Right renal pelvis (tissue), 4 donors: Measurements from ENCODE around the gene TSPAN16. TPM values are rescaled to one million over a fixed set of nuclear protein-coding genes. Genes with fewer than 3 reads are reported as not detected.

Source experiments
- DNase-seq, 4 donors: peaks; one replicate each; pipeline ENCODE4 v3.0.0-alpha.2; 2013; ENCODE audit warnings: low read depth in 4 of 4, low spot score in 3 of 4, missing footprints in 1 of 4
- polyA plus RNA-seq, 4 donors: library from polyadenylated mRNA; unstranded; fragments of 120-200 nt; gene quantifications; one replicate each; pipeline ENCODE4 v1.2.1, GENCODE V29; 2013; ENCODE audit not compliant: insufficient read length in 4 of 4

TSPAN16 gene
- polyA plus RNA-seq, 4 donors: 0.16 TPM; not detected in 3

GRCh38 chr19:11364296-11364904, 68.4 kb downstream of the TSPAN16 start:
- no peak for DNase-seq

- no peak for DNase-seq
Measured at GRCh38 chr19:11364935-11365334, 69.0 kb downstream of the TSPAN16 start.

Other genes with a start within 250 kb of the TSPAN16 start
- gene LDLR, start 206.7 kb upstream of the TSPAN16 start, polyA plus RNA-seq: 10 to 100 TPM; 21.8 to 27.9 (median 24.9) TPM
- 10 to 100 TPM; 11.9 to 17.1 (median 16.1) TPM for gene SPC24, start 140.4 kb upstream of the TSPAN16 start, polyA plus RNA-seq
- gene KANK2, start 98.6 kb upstream of the TSPAN16 start, polyA plus RNA-seq: 100 to 1,000 TPM; 119 to 127 (median 123) TPM
- gene ANGPTL8, start 56.5 kb upstream of the TSPAN16 start, polyA plus RNA-seq: under 1 TPM; 0.29 to 0.64 (median 0.55) TPM
- 10 to 100 TPM; 39.1 to 48.9 (median 45.9) TPM for gene DOCK6, start 33.6 kb upstream of the TSPAN16 start, polyA plus RNA-seq
- 10 to 100 TPM; 16.5 to 17.7 (median 17.4) TPM for gene RAB3D, start 43.5 kb downstream of the TSPAN16 start, polyA plus RNA-seq
- gene TMEM205, start 50.1 kb downstream of the TSPAN16 start, polyA plus RNA-seq: 100 to 1,000 TPM; 122 to 159 (median 132) TPM
- 10 to 100 TPM; 23.1 to 32.6 (median 24.4) TPM for gene CCDC159, start 50.4 kb downstream of the TSPAN16 start, polyA plus RNA-seq
- gene PLPPR2, start 59.3 kb downstream of the TSPAN16 start, polyA plus RNA-seq: 10 to 100 TPM; 11.7 to 18.7 (median 13.7) TPM
- gene SWSAP1, start 78.5 kb downstream of the TSPAN16 start, polyA plus RNA-seq: 1 to 10 TPM; 2.7 to 4.0 (median 3.0) TPM
- gene EPOR, start 88.2 kb downstream of the TSPAN16 start, polyA plus RNA-seq: 10 to 100 TPM; 21.7 to 32.3 (median 24.7) TPM
- gene RGL3, start 123.2 kb downstream of the TSPAN16 start, polyA plus RNA-seq: 10 to 100 TPM; 68.7 to 94.8 (median 75.5) TPM
- 1 to 10 TPM; 1.3 to 2.2 (median 1.6) TPM for gene ODAD3, start 139.0 kb downstream of the TSPAN16 start, polyA plus RNA-seq
- gene PRKCSH, start 139.5 kb downstream of the TSPAN16 start, polyA plus RNA-seq: 100 to 1,000 TPM; 329 to 390 (median 354) TPM
- gene ELAVL3, start 184.9 kb downstream of the TSPAN16 start, polyA plus RNA-seq: under 1 TPM; 0.11 to 0.43 (median 0.15) TPM
- gene ZNF653, start 209.7 kb downstream of the TSPAN16 start, polyA plus RNA-seq: 10 to 100 TPM in 2 of 4 donors, 1 to 10 TPM in 2; 9.1 to 11.1 (median 10.0) TPM
- 10 to 100 TPM; 37.3 to 50.9 (median 38.2) TPM for gene ECSIT, start 233.0 kb downstream of the TSPAN16 start, polyA plus RNA-seq
- 1 to 10 TPM; 3.1 to 5.2 (median 4.5) TPM for gene CNN1, start 242.7 kb downstream of the TSPAN16 start, polyA plus RNA-seq